ENCODE data around the gene UFD1.

- TF ChIP-seq POLR2A (IDR thresholded peaks at IDR 0.05): no peak
- no peak for TF ChIP-seq EP300 (IDR thresholded peaks at IDR 0.05)
- TF ChIP-seq, protein P1, sequence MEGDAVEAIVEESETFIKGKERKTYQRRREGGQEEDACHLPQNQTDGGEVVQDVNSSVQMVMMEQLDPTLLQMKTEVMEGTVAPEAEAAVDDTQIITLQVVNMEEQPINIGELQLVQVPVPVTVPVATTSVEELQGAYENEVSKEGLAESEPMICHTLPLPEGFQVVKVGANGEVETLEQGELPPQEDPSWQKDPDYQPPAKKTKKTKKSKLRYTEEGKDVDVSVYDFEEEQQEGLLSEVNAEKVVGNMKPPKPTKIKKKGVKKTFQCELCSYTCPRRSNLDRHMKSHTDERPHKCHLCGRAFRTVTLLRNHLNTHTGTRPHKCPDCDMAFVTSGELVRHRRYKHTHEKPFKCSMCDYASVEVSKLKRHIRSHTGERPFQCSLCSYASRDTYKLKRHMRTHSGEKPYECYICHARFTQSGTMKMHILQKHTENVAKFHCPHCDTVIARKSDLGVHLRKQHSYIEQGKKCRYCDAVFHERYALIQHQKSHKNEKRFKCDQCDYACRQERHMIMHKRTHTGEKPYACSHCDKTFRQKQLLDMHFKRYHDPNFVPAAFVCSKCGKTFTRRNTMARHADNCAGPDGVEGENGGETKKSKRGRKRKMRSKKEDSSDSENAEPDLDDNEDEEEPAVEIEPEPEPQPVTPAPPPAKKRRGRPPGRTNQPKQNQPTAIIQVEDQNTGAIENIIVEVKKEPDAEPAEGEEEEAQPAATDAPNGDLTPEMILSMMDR (IDR thresholded peaks at IDR 0.05): no peak
- TF ChIP-seq POLR2AphosphoS5 (IDR thresholded peaks at IDR 0.05): no peak
These were observed 46.7 kb upstream of the UFD1 start for GRCh38 chr22:19525666-19526065.
